ENCODE measurements around the gene ADD2.

Gene ADD2

GRCh38 chr2:70717431-70718038 is 50.5 kb downstream of the ADD2 start:
- no peak for DNase-seq (ENCODE audit: low read depth)
- no peak for TF ChIP-seq CTCF (IDR thresholded peaks at IDR 0.05; ENCODE audit: control insufficient read depth, insufficient read depth, low read depth, low read length, missing control alignments)

GRCh38 chr2:70716951-70717350 is 51.0 kb downstream of the ADD2 start:
- H3K4me3 ChIP-seq (ENCODE audit: control insufficient read depth, low read depth, low read length): no peak overlapping the region
- TF ChIP-seq CTCF (IDR thresholded peaks at IDR 0.05; ENCODE audit: control insufficient read depth, insufficient read depth, low read depth, low read length, missing control alignments): no peak
- no peak for DNase-seq (ENCODE audit: low read depth)

More at GRCh38 chr2:70717431-70718038, 50.5 kb downstream of the ADD2 start:
- H3K4me3 ChIP-seq (ENCODE audit: control insufficient read depth, low read depth, low read length): no peak overlapping the region

GRCh38 chr2:70716131-70716743 is 51.8 kb downstream of the ADD2 start:
- H3K4me3 ChIP-seq (ENCODE audit: control insufficient read depth, low read depth, low read length): no peak overlapping the region
- DNase-seq (ENCODE audit: low read depth): no peak
- TF ChIP-seq CTCF (IDR thresholded peaks at IDR 0.05; ENCODE audit: control insufficient read depth, insufficient read depth, low read depth, low read length, missing control alignments): no peak

- H3K4me3 ChIP-seq (ENCODE audit: control insufficient read depth, low read depth, low read length): no peak overlapping the region
- no peak for TF ChIP-seq CTCF (IDR thresholded peaks at IDR 0.05; ENCODE audit: control insufficient read depth, insufficient read depth, low read depth, low read length, missing control alignments)
- DNase-seq (ENCODE audit: low read depth): no peak
These were observed 52.7 kb downstream of the ADD2 start for GRCh38 chr2:70715071-70715985.

GRCh38 chr2:70714141-70714905 is 53.7 kb downstream of the ADD2 start:
- DNase-seq (ENCODE audit: low read depth): no peak
- TF ChIP-seq CTCF (IDR thresholded peaks at IDR 0.05; ENCODE audit: control insufficient read depth, insufficient read depth, low read depth, low read length, missing control alignments): no peak
- H3K4me3 ChIP-seq (ENCODE audit: control insufficient read depth, low read depth, low read length): no peak overlapping the region

- DNase-seq (ENCODE audit: low read depth): no peak
- H3K4me3 ChIP-seq (ENCODE audit: control insufficient read depth, low read depth, low read length): no peak overlapping the region
- TF ChIP-seq CTCF (IDR thresholded peaks at IDR 0.05; ENCODE audit: control insufficient read depth, insufficient read depth, low read depth, low read length, missing control alignments): no peak
These were observed 55.1 kb downstream of the ADD2 start for GRCh38 chr2:70712916-70713315.
